GM18951 (cell line): Measurements from ENCODE around the gene FHIT.
"Not testable (repeated sequence)": the region's sequence is repeated elsewhere in the genome, so short reads cannot be mapped to it uniquely, and the experiment has no call there.

ENCODE experiments used
- POLR2A ChIP-seq: IDR thresholded peaks from 4 replicates; pipeline ENCODE4 v1.6.1; 2011; ENCODE audit warnings: mild to moderate bottlenecking; ENCODE audit not compliant: insufficient read length, insufficient read depth; ENCODE audit errors: extremely low read depth
- in situ Hi-C: fragments of 300-500 bp; cut with MboI; formaldehyde crosslinking; loops from one replicate; pipeline ENCODE4 v1.12.0; 2022; ENCODE audit warnings: low sequenced_read_pairs, mixed read lengths, inconsistent platforms; ENCODE audit not compliant: unreplicated experiment

The FHIT gene

DNA sequence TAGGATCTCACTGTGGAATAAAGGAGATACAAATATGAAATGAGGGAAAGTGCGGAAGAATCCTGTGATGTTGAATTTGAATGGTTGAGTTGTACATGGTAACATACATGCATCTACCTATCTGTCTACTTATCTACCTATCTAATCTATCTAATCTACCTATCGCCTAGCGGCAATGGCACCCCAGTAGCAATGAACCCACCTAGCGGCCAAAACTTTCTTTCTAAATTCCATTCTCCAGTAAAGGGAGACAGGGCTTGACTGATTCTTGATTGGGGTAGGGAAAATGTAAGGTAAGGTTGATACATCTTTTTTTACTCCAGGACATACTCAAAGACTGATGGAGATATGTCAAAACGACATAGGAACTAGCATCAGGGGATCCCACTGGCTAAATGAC is 345.0 kb downstream of the FHIT start:
- in situ Hi-C loops: no loop called here
- TF ChIP-seq POLR2A: no peak

DNA sequence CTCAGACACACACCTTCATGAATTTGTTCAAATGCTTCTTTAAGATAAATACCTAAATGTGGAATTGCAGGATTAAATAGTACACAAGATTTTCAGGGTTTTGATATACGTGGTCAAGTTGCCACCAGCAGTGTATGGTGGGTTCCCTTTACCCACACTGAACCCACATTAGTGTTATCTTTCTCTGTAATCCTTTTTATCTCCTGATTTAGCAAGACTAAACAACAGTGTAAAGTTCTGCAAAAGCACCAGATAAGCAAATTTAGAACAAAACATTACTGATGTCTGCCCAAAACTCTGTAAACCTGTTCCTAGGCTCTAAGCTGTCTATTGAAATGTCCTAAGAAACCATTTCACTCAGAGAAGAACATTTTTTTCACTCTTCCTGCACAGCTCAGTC is 352.9 kb downstream of the FHIT start:
- no peak for TF ChIP-seq POLR2A
- in situ Hi-C loops: no loop called here

DNA sequence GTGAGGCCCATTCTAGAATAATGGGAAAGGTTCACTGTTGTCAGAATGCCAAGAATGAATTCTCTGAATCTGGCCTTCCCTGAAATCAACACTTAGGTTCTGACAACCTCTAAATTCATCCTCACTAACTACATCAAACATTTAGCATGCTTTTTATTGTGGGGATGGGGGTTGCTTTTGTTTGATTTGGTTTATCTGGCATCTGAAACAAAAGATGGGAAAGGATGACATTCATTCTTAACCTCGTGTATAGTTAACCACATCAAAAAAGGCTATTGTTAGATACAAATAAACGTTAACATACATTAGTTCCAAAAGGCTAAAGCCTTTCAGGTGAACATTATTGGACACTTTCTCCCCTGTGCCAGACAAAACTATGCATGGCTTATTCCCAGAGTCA is 357.3 kb downstream of the FHIT start:
- TF ChIP-seq POLR2A: no peak
- in situ Hi-C loops: no loop called here

DNA sequence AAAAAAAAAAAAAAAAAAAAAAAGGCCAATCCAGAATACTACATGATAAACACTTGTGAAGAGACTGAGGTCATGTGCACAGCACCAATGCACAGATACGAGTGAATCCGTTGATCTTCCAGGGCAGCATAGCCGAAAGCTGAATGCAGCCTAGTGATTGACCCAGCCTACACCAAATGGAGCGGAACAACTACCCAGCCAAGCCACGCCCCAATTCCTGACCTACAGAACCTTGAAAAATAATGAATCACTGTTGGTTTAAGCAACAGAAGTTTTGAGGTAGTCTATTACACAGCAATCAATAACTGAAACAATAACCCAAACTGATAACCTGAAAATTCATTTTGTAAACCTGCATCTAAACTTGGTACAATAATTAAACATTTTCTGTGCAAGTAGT is 361.0 kb downstream of the FHIT start:
- in situ Hi-C loops: no loop called here
- TF ChIP-seq POLR2A: no peak

GRCh38 chr3:60888952-60889351 is 362.3 kb downstream of the FHIT start:
- in situ Hi-C loops: not testable (repeated sequence)

DNA sequence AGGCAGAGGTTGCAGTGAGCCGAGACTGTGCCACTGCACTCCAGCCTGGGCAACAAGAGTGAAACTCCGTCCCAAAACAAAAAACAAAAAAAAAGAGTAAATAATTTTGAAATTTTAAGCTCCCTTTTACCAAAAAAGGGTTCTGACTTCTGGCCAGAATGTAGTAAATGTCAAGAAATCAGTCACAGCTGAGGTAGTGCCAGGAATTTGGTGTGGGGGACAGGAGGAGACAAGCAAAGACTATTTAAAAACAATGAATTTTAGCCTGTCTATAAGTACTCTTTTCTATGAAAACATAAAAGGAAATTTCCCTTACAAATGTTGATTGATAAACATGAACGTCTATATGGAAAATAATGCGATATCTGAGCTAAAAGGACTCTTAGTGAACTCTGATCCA is 363.7 kb downstream of the FHIT start:
- no peak for TF ChIP-seq POLR2A

GRCh38 chr3:60886518-60886917 is 364.7 kb downstream of the FHIT start:
- TF ChIP-seq POLR2A: no peak
- in situ Hi-C loops: no loop called here

More for the DNA sequence above, 363.7 kb downstream of the FHIT start:
- in situ Hi-C loops: no loop called here

GRCh38 chr3:60884005-60884404 is 367.2 kb downstream of the FHIT start:
- TF ChIP-seq POLR2A: no peak
- in situ Hi-C loops: no loop called here

DNA sequence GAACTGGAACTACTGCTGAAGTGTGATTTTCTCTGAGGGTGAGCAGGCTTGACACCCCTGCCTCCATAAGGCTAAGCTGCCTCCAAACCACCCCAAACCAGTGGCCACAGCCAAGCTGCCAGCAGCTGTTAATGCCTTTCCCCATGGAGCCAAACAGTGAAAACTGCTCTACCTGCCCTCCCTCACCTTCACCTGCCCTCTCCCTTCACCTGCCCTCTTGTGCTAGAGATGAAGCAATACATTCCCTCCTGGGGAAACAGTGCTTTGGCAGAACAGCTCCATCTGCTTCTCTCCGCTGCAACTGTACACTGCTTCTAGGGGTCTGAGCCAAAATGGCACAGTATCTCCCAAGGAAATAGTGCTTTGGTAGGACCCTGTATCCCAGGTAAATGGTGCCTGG is 374.1 kb downstream of the FHIT start:
- in situ Hi-C loops: no loop called here
- no peak for TF ChIP-seq POLR2A

GRCh38 chr3:60870396-60870795 is 380.9 kb downstream of the FHIT start:
- no peak for TF ChIP-seq POLR2A

GRCh38 chr3:60867200-60867599 is 384.1 kb downstream of the FHIT start:
- in situ Hi-C loops: no loop called here
- TF ChIP-seq POLR2A: no peak

More at GRCh38 chr3:60870396-60870795, 380.9 kb downstream of the FHIT start:
- in situ Hi-C loops: no loop called here

- TF ChIP-seq POLR2A: no peak
- in situ Hi-C loops: no loop called here
Measured at GRCh38 chr3:60856257-60857046, 394.8 kb downstream of the FHIT start.

DNA sequence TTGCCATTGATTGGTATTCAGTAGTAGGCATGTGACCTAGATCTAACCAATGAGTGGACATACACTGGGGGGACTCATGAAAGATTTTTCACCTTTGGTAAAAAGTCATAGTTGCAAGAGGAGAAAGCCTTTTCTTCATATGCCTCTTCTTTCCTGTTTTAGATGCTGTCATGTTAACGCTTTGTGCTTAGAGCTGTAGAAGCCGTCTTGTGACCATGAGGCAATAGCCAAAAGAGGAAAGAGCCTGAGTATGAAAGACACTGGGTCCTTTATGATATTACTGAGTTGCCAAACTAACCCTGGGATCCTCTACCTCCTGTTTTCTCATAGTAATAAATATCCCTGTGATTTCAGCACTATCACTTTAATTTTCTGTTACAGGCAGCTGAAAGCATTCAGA is 396.0 kb downstream of the FHIT start:
- TF ChIP-seq POLR2A: no peak
- in situ Hi-C loops: no loop called here

DNA sequence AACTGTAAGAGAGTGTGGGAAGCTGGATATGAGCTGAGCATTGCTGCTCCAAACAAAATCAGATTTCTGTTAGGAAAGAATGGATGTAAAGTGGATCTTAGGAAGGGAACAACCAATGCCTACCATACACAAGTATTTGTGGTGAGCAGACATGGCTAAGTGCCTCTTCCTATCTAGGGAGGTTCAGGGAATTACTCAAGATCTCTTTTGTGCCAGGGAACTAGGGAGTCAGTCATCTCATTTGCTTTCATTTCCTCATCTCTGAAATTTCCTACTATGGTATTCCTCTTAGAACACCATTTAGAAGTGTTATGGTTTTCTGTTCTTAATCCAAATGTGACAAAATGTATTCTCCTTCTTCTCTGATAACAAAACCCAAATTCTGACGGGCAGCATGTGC is 396.5 kb downstream of the FHIT start:
- TF ChIP-seq POLR2A: no peak
- in situ Hi-C loops: no loop called here

DNA sequence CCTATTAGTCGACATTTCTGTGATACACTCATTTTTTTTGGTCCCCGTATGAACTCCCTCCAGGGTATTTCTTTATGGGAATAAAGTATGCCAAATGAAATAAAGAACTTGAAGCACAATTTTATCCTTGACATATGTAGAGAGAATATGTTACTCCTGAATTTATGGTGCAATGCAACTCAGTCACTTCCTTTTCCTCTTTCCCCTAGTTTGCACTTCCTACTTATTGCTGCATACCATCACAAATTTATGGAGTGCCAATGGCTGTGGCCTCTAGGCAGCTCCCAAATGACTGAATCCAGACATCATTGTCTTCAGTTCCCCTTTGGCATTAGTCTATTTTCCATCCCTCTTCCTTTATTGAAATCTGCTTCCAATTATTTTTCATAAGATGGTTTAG is 403.5 kb downstream of the FHIT start:
- in situ Hi-C loops: no loop called here
- no peak for TF ChIP-seq POLR2A
